GM12865 (cell line): ENCODE results near the gene AGFG1.

Experiments used
- DNase-seq: peaks from one replicate; pipeline ENCODE4 v3.0.0; 2010; ENCODE audit warnings: low read depth
- H3K4me3 ChIP-seq: 2 replicates; pipeline ENCODE4 v1.5.1; 2011; ENCODE audit warnings: mild to moderate bottlenecking, low read depth, low read length, control low read depth
- CTCF ChIP-seq: IDR thresholded peaks from 2 replicates; pipeline ENCODE4 v1.5.1; 2011; ENCODE audit warnings: low read length, control low read depth, low read depth, inconsistent platforms; ENCODE audit not compliant: insufficient read depth; ENCODE audit errors: missing control alignments

The AGFG1 gene

GRCh38 chr2:227471412-227471811, 544 bp upstream of the AGFG1 start:
- no peak for DNase-seq
- no peak for TF ChIP-seq CTCF
- H3K4me3 ChIP-seq = peak overlapping the region; percentile 94

- H3K4me3 ChIP-seq = peak overlapping the region; percentile 94
- peak; percentile 58 for DNase-seq
- no peak for TF ChIP-seq CTCF
These were observed 537 bp downstream of the AGFG1 start for GRCh38 chr2:227472265-227473121.

- no peak for TF ChIP-seq CTCF
- DNase-seq = no peak
- peak overlapping the region; percentile 94 for H3K4me3 ChIP-seq
These were observed 1.1 kb downstream of the AGFG1 start for GRCh38 chr2:227473122-227473461.

GRCh38 chr2:227473806-227474205, 1.9 kb downstream of the AGFG1 start:
- TF ChIP-seq CTCF = no peak
- H3K4me3 ChIP-seq = peak overlapping the region; percentile 94
- DNase-seq = no peak

GRCh38 chr2:227474410-227474809, 2.5 kb downstream of the AGFG1 start:
- no peak for TF ChIP-seq CTCF
- H3K4me3 ChIP-seq = peak overlapping the region; percentile 94
- no peak for DNase-seq

- no peak for TF ChIP-seq CTCF
- no peak overlapping the region for H3K4me3 ChIP-seq
- DNase-seq = no peak
These were observed 5.3 kb downstream of the AGFG1 start for GRCh38 chr2:227477291-227477690.
